GM19468 (cell line): ENCODE data around the gene HAUS7.

Source experiments
- ATAC-seq: cut with Tn5 transposase; IDR thresholded peaks from one replicate; pipeline ENCODE4 v1.9.1; 2021; ENCODE audit warnings: mild to moderate bottlenecking, moderate library complexity, moderate number of reproducible peaks; ENCODE audit not compliant: unreplicated experiment; ENCODE audit errors: extremely low read depth

The HAUS7 gene

DNA sequence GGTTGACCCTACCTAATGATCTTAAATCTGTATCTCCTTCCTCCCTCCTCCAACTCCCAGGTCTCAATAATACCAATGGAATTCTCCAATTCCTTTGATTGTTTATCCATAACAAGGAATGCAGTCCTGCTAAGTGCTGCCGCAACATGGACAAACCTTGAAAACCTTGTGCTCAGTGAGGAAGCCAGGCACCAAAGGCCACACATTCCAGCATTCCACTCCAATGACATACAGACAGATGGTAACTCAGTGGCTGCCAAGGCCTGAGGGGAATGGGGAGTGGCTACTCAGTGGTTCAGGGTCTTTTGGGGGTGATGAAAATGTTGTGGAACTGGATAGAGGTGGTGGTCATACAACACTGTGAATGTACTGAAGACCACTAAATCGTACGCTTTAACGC lies 10.4 kb downstream of the HAUS7 start:
- no peak for ATAC-seq

DNA sequence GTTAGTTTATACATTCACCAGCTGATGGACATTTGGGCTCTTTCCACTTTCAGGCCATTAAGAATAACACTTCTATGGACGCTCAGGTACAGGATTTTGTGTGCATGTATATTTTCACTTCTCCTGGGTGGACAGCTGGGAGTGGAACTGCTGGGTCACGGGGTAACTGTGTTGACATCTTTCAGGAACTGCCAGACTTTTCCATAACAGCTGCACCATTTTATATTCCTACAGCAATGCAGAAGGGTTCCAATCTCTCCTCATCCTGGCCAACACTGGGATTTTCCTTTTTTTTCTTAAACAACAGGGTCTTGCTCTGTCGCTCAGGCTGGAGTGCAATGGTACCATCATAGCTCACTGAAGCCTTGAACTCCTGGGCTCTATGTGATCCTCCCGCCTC lies 11.9 kb downstream of the HAUS7 start:
- ATAC-seq: no peak

- ATAC-seq: no peak
Observed at GRCh38 chrX:153457827-153458466, 12.4 kb downstream of the HAUS7 start.

GRCh38 chrX:153457136-153457825 lies 13.1 kb downstream of the HAUS7 start:
- no peak for ATAC-seq

DNA sequence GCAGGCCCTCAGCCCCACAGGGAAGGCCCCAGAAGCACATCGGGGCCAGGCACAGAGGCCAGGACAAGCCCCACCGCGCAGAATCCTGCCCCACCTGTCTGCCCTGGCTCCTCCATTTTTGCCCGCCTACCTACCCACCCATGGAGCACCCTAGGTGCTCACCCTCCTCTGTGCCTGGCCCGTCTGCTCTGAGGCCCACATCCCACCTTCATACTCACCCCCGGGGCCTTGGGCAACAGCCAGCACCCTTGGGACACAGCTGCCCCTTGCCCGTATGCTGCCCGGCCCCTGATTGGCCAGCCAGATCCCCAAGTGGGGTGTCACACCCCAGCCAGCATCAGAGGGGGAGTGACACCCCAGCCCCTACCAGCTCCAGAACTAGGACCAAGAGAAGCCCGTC lies 13.7 kb downstream of the HAUS7 start:
- no peak for ATAC-seq

GRCh38 chrX:153456161-153456560 lies 14.2 kb downstream of the HAUS7 start:
- ATAC-seq: no peak

DNA sequence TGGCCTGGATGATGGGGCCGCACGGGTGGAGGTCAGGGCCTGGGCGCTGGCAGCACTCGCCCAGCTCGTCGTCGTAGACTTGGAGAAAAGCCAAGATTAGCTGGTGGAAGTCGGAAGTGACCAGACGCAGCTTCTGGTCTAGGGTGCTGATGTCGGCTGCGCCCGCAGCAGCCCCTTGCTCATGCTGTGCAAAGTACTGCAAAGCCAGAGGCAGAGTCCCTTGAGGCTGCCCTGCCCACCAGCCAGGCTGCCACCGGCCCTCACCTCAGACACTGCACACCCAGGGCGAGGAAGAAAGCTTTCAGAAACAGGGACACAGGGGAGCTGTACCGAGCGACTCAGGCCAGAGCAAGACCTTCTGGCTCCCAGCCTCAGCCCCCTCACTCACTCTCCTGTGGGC lies 14.8 kb downstream of the HAUS7 start:
- no peak for ATAC-seq

- no peak for ATAC-seq
Observed at GRCh38 chrX:153454901-153455550, 15.3 kb downstream of the HAUS7 start.

- no peak for ATAC-seq
Observed at GRCh38 chrX:153450949-153451277, 19.5 kb downstream of the HAUS7 start.

DNA sequence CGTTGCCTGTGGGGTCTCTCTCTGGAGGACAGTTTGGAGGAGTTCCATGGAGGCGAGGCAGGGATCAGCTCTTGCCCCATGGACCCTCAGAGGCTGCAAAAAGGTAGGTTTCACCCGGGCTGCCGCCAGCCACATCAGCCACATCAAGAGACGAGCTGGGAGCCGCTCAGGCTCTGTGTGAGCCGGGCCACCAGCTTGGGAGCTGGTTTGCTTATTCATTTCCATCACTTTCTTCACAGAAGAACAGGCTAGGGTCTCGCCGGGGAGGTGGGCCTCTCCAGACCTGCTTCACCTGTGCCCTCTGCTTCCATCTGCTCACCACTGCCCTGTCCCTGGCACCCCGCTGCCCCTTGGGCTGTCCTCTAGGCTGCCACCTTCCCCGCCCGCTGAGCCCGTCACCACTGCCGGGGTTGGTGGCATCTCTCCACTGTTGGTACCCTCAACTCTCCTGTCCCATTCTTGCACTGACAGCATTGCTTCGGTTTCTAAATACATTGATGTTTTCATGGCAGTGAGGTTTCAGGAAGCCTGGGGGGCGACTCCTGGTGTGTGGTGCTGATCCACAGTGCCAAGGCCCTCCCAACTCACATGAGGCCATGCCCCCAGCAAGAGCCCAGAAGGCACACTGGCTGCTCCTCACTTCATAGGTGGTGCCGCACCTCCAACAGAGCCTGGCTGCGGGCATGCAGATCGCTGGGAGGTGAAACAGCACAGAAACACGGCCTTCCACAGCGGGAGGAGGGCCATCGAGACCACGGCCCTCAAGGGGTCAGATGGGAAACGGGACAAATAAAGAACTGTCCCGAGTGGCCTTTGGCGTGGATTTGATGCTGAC lies 20.0 kb downstream of the HAUS7 start:
- no peak for ATAC-seq

DNA sequence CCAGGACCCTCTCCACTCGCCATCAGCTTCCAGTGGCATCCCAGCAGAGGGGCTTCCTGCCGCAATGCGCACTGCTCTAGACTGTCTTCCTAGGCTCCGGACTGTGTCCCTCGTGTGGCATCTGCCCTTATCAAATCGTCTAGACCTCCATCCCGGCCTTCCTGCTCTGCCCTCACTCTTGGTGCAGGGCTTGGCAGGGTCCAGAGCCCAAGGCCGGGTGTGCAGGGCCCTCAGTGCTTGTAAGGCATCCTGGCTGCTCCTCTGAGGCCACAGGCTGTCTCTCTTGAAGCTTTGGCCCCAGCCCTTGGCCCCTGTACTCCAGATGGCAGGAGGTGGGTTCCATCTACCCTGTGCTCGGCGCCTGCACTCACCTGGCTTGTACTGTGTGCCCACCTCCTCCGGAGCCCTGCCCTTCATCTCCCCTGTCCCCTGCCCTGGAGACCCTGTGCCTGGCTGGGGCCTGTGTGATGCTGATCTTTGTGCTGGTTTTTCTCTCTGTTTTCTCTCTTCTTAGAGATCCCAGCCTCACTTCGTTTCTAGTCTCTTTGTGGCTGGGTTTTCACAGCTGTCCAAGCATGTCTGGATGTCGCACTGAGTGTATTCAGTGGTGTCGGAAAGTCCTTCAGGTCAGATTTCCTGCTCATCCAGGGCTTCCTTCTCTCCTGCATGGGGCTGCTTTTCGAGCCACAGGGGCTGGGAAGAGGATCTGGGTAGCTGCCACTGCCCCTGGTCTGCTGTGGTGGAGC lies 20.8 kb downstream of the HAUS7 start:
- no peak for ATAC-seq

DNA sequence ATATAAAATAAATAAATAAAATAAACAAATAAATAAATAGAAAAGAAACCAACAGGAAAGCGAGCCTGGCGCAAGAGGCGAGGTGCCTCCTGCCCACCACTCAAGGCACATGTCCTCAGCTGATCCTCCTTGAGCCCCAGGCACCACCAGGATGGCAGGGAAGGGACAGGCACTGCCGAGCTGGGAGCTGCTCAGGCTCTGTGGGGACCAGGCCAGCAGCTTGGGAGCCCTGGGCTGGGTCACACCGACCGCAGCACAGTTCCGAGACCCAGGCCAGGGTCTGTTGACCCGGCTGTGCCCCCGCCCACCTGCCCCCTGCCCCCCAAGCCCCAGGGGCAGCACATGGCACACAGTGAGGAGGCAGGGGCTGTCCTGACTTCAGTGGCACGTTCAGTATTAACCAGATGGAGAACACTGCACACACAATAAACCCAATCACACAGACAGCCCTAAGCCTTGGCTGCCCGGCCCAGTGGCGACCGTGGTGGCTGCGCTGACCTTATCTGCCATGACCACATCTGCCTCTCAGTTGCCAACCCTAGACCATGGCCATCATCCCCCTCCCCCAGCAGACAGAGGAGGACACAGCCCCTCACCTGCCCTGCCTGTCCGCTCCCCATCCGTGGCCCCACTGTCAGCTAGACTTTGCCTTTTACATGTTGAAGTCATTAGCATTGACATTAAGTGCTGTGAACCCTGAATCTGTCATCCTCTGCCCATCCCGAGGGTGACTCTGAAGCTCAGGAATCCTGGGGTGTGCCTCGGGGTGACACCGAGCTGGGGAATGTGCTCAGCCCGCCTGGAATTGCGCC lies 21.6 kb downstream of the HAUS7 start:
- ATAC-seq: no peak

DNA sequence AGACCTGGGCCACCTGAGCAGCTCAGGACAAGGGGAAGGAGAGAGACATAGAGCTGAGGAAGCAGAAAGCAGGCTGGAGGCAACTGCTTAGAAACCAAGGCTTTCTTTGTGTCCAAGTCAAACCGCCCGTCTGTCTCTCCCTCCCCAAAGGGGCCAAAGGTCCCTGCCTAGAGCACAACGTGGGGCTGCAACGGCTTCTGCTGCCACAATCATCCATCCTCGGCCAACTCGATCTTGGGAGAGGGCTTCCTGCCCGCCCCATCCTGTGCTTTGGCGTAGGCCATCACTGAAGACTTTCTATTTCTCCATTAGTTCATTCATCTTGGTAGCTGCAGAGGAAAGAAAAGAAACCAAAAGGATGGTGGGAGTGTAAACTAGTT lies 22.8 kb downstream of the HAUS7 start:
- ATAC-seq: no peak

GRCh38 chrX:153446950-153447580 lies 23.3 kb downstream of the HAUS7 start:
- ATAC-seq: no peak

GRCh38 chrX:153446636-153446936 lies 23.8 kb downstream of the HAUS7 start:
- ATAC-seq: no peak

GRCh38 chrX:153445856-153446635 lies 24.3 kb downstream of the HAUS7 start, which contains the start of gene TREX2:
TREX2 (minus strand) TSS chrX:153446056; CDS start chrX:153445430, 626 bp downstream.
- ATAC-seq: no peak

- no peak for ATAC-seq
Observed at GRCh38 chrX:153445106-153445855, 25.1 kb downstream of the HAUS7 start.
